ENCODE measurements around the gene BABAM2.
"Not testable (repeated sequence)": the region's sequence is repeated elsewhere in the genome, so short reads cannot be mapped to it uniquely, and the experiment has no call there.

Gene BABAM2

GRCh38 chr2:27866237-27866636 lies 24.3 kb upstream of the BABAM2 start:
- peaks cover 5% of the 10 kb centered on the region for H3K36me3 Mint-ChIP-seq
- no peak overlapping the region for H3K27ac Mint-ChIP-seq
- H3K27me3 Mint-ChIP-seq: no peaks in the 10 kb centered on the region
- no peak overlapping the region for H3K4me3 Mint-ChIP-seq
- H3K9me3 Mint-ChIP-seq: no peaks in the 10 kb centered on the region
- peaks cover 3% of the 10 kb centered on the region for H3K4me1 Mint-ChIP-seq

GRCh38 chr2:27869763-27870162 lies 20.8 kb upstream of the BABAM2 start:
- Mint-ChIP-seq H3K36me3 (peaks cover 7% of the 10 kb centered on the region), H3K27me3 (no peaks in the 10 kb centered on the region), H3K9me3 (no peaks in the 10 kb centered on the region), H3K4me1 (peaks cover 3% of the 10 kb centered on the region), H3K4me3 (no peak overlapping the region), H3K27ac (no peak overlapping the region)

GRCh38 chr2:27870724-27871123 lies 19.8 kb upstream of the BABAM2 start:
- Mint-ChIP-seq H3K27ac (no peak overlapping the region), H3K4me1 (peaks cover 3% of the 10 kb centered on the region), H3K36me3 (peaks cover 9% of the 10 kb centered on the region), H3K4me3 (no peak overlapping the region), H3K27me3 (no peaks in the 10 kb centered on the region), H3K9me3 (no peaks in the 10 kb centered on the region)

DNA sequence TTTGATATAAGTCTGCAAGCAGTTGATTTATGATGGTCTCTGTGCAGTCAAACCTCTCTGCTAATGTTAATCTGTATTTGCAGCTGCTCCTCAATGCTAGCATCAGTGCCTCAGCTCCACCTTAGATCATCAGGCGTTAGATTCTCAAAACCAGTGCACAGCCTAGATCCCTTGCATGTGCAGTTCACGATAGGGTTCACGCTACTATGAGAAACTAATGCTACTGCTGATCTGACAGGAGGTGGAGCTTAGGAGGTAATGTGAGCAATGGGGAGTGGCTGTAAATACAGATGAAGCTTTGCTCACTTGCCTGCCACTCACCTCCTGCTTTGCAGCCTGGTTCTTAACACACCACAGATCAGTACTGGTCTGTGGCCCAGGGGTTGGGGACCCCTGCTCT lies 18.7 kb upstream of the BABAM2 start:
- Mint-ChIP-seq H3K27ac (no peak overlapping the region), H3K4me1 (no peaks in the 10 kb centered on the region), H3K27me3 (no peaks in the 10 kb centered on the region), H3K36me3 (peaks cover 12% of the 10 kb centered on the region), H3K9me3 (no peaks in the 10 kb centered on the region), H3K4me3 (no peak overlapping the region)

- Mint-ChIP-seq H3K4me1 (no peaks in the 10 kb centered on the region), H3K36me3 (peaks cover 12% of the 10 kb centered on the region), H3K27me3 (no peaks in the 10 kb centered on the region), H3K27ac (no peak overlapping the region), H3K4me3 (no peak overlapping the region), H3K9me3 (no peaks in the 10 kb centered on the region)
Observed at GRCh38 chr2:27873091-27873490, 17.4 kb upstream of the BABAM2 start.

DNA sequence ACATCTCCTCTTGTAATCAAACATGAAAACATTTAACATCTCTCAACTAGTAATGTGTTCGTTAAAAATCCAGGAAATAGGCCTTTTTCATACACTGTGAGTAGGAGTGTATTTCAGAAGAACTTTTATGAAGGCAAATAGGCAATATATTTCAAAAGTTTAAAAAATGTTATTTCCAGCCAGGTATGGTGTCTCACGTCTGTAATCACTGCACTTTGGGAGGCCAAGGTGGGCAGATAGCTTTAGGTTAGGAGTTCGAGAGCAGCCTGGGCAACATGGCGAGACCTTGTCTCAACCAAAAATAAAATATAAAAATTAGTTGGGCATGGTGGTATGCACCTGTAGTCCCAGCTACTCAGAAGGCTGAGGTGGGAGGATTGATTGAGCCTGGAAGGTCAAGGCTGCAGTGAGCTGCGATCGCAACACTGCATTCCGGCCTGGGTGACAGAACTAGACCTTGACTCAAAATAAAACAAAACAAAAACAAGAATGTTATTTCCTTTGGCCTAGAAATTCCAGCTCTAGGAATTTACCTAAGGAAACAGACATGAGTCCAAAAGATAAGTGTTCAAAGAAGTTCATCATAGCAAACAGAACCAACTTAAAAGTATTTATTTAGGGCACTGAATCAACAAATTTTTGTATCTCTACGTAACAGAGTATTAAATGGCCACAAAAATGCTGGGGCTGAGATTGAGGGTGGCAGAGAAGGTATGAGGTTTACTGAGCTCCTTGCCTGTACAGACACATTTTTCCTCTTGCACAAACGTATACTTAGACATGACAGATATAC lies 15.2 kb upstream of the BABAM2 start:
- Mint-ChIP-seq H3K4me3 (no peak overlapping the region), H3K4me1 (no peaks in the 10 kb centered on the region), H3K27me3 (no peaks in the 10 kb centered on the region), H3K36me3 (peaks cover 10% of the 10 kb centered on the region), H3K27ac (no peak overlapping the region), H3K9me3 (no peaks in the 10 kb centered on the region)

DNA sequence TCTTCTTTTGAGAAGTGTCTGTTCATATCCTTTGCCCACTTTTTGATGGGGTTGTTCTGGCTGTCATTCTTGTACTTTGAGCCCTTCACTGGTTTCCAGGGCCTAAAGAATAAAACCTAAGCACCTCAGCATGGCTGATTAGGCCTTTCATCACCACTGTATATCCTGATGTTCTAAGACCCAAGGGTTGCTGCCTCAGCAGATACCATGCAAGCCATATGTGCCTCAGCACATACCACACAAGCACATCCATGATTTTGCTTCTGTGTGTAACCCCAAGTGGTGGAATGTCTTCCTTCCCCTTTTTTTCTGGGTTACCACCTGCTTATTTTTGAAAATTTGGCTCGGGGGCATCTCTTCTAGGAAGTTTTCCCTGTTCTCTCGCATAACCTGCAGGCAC lies 11.7 kb upstream of the BABAM2 start:
- Mint-ChIP-seq H3K4me1 (no peaks in the 10 kb centered on the region), H3K9me3 (no peaks in the 10 kb centered on the region), H3K36me3 (peaks cover 9% of the 10 kb centered on the region), H3K4me3 (no peak overlapping the region), H3K27me3 (no peaks in the 10 kb centered on the region), H3K27ac (no peak overlapping the region)

GRCh38 chr2:27881815-27882583 lies 8.5 kb upstream of the BABAM2 start:
- not testable (repeated sequence) for H3K27ac Mint-ChIP-seq, H3K9me3 Mint-ChIP-seq, H3K4me1 Mint-ChIP-seq, H3K36me3 Mint-ChIP-seq, H3K4me3 Mint-ChIP-seq, H3K27me3 Mint-ChIP-seq

GRCh38 chr2:27882584-27882922 lies 8.0 kb upstream of the BABAM2 start:
- not testable (repeated sequence) for H3K4me3 Mint-ChIP-seq, H3K9me3 Mint-ChIP-seq, H3K4me1 Mint-ChIP-seq, H3K36me3 Mint-ChIP-seq, H3K27ac Mint-ChIP-seq, H3K27me3 Mint-ChIP-seq

- Mint-ChIP-seq H3K4me1 (peaks cover 8% of the 10 kb centered on the region), H3K27ac (no peak overlapping the region), H3K4me3 (no peak overlapping the region), H3K36me3 (peaks cover 3% of the 10 kb centered on the region), H3K9me3 (no peaks in the 10 kb centered on the region), H3K27me3 (no peaks in the 10 kb centered on the region)
Observed at GRCh38 chr2:27884601-27885000, 5.9 kb upstream of the BABAM2 start.

GRCh38 chr2:27885234-27885633 lies 5.3 kb upstream of the BABAM2 start:
- H3K9me3 Mint-ChIP-seq: no peaks in the 10 kb centered on the region
- no peak overlapping the region for H3K27ac Mint-ChIP-seq
- no peak overlapping the region for H3K4me3 Mint-ChIP-seq
- no peaks in the 10 kb centered on the region for H3K27me3 Mint-ChIP-seq
- peaks cover 11% of the 10 kb centered on the region for H3K4me1 Mint-ChIP-seq
- H3K36me3 Mint-ChIP-seq: peaks cover 2% of the 10 kb centered on the region

DNA sequence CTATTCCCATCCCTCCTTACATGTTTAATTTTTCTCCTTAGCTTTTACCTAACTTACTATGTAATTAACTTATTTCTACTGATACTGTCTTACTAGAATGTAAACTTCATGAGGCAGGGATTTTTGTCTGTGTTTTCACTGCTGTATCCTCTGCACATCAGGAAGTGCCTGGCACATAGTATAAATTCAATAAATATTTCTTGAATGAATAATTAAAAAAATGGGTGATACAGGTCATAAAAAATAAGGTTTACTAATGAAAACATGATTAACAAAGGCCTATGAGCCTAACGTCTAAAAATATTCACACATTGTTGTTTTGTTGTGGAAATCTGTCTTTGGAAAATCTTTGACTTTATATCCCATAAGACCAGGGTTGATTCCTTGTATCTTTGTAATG lies 4.9 kb upstream of the BABAM2 start:
- H3K27ac Mint-ChIP-seq: no peak overlapping the region

DNA sequence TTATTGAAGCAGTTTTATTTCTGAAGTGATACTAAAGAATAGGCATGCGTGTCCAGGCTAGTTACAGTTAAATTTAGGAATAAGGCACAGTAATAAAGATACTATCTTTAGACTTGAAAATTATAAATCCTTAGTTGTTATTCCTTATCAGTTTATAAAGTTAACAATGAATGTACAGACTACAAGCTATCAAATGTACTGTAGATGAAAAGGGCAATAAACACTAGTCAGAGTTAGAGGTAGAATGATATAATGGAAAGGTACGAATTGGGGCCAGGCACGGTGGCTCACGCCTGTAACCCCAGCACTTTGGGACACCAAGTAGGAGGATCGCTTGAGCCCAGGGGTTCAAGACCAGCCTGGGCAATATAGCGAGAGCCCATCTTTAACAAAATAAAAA lies 4.2 kb upstream of the BABAM2 start:
- peaks cover 4% of the 10 kb centered on the region for H3K36me3 Mint-ChIP-seq
- no peaks in the 10 kb centered on the region for H3K27me3 Mint-ChIP-seq
- no peaks in the 10 kb centered on the region for H3K9me3 Mint-ChIP-seq
- no peak overlapping the region for H3K4me3 Mint-ChIP-seq
- peaks cover 18% of the 10 kb centered on the region for H3K4me1 Mint-ChIP-seq
- no peak overlapping the region for H3K27ac Mint-ChIP-seq

More for the DNA sequence above, 4.9 kb upstream of the BABAM2 start:
- H3K4me3 Mint-ChIP-seq: no peak overlapping the region
- H3K4me1 Mint-ChIP-seq: peaks cover 14% of the 10 kb centered on the region
- no peaks in the 10 kb centered on the region for H3K27me3 Mint-ChIP-seq
- no peaks in the 10 kb centered on the region for H3K9me3 Mint-ChIP-seq
- H3K36me3 Mint-ChIP-seq: peaks cover 2% of the 10 kb centered on the region

DNA sequence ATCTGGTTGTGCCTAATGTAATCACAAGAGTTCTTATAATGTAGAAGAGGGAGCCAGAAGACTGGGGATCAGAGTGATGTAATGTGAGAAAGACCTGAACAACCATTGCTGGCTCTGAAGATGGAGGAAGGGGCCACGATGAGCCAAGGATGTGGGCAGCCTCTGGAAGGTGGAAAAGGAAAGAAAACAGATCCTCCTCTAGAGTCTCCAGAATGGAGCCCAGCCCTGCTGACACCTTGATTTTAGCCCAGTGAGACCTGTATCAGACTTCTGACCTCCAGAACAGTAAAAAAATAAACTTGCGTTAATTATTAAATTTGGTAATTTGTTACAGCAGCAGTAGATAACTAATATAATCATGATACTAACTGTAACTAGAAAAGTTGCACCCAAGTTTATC lies 3.4 kb upstream of the BABAM2 start:
- no peak overlapping the region for H3K27ac Mint-ChIP-seq
- no peaks in the 10 kb centered on the region for H3K27me3 Mint-ChIP-seq
- peaks cover 26% of the 10 kb centered on the region for H3K4me1 Mint-ChIP-seq
- peaks cover 3% of the 10 kb centered on the region for H3K36me3 Mint-ChIP-seq
- H3K9me3 Mint-ChIP-seq: no peaks in the 10 kb centered on the region
- no peak overlapping the region for H3K4me3 Mint-ChIP-seq

GRCh38 chr2:27887830-27888229 lies 2.7 kb upstream of the BABAM2 start:
- H3K27me3 Mint-ChIP-seq: no peaks in the 10 kb centered on the region
- peaks cover 33% of the 10 kb centered on the region for H3K4me1 Mint-ChIP-seq
- H3K9me3 Mint-ChIP-seq: no peaks in the 10 kb centered on the region
- no peak overlapping the region for H3K4me3 Mint-ChIP-seq
- H3K36me3 Mint-ChIP-seq: peaks cover 1% of the 10 kb centered on the region
- H3K27ac Mint-ChIP-seq: no peak overlapping the region

DNA sequence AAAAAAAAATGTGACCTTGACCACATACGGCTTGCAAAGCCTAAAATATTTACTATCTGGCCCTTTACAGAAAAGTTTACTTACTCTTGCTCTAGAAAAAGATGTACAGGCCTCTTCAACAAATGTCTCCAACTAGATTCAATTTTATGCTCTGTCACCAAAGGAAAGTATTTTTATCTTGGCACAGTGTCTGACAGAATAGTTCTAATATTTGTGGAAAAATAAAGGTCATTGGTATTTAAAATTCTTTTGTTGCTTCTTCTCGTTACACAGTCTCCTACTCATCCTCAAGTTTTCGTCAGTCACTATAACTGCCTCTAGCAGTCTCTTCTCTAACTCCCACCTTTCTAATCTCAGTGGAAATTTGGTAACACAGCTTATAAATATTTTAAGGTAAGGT lies 1.7 kb upstream of the BABAM2 start:
- no peak overlapping the region for H3K27ac Mint-ChIP-seq
- peaks cover 41% of the 10 kb centered on the region for H3K4me1 Mint-ChIP-seq
- H3K36me3 Mint-ChIP-seq: peaks cover 1% of the 10 kb centered on the region
- no peaks in the 10 kb centered on the region for H3K27me3 Mint-ChIP-seq
- H3K9me3 Mint-ChIP-seq: no peaks in the 10 kb centered on the region
- H3K4me3 Mint-ChIP-seq: peak overlapping the region; percentile 23

All from activated naive CD4-positive, alpha-beta T cell treated with anti-CD3 and anti-CD28 coated beads, Interleukin-2, amount 50 U/mL, for 24 hours (primary cell).